ENCODE data around the gene ZBTB18. TPM values are rescaled to one million over a fixed set of nuclear protein-coding genes. Genes with fewer than 3 reads are reported as not detected.
A peak's percentile ranks its signal among the peaks of the same experiment; 100 is the strongest.
"Not testable (repeated sequence)": the region's sequence is repeated elsewhere in the genome, so short reads cannot be mapped to it uniquely, and the experiment has no call there.

The ZBTB18 gene
- total RNA-seq, 1 experiment from 2014 or later = 12.1 TPM

DNA sequence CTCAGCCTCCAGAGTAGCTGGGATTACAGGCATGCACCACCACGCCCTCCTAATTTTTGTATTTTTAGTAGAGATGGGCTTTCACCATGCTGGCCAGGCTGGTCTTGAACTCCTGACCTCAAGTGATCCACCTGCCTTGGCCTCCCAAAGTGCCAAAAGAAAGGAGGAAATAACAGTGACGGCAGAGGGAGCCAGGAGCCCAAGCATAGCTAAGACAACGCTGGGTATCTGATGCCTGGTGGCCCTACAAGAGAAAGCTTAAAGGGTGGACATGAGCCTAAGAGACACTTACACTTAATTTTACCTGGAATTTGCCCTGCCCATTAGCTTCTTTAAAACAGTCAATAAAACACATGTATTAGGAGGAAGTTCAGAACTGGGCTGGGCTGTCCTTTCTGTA lies 36.2 kb upstream of the ZBTB18 start:
- H2BK20ac ChIP-seq (ENCODE audit: low read depth, low read length, poor library complexity, severe bottlenecking); H3K4me2 ChIP-seq (ENCODE audit: insufficient read depth, insufficient read length, low read length); DNase-seq; H2BK12ac ChIP-seq (ENCODE audit: insufficient read length, low read depth, low read length); H3T11ph ChIP-seq (ENCODE audit: low read length); H3K27ac ChIP-seq (ENCODE audit: insufficient read length, low read depth, low read length); H3K14ac ChIP-seq (ENCODE audit: insufficient read depth, low read length); H3K9me3 ChIP-seq (ENCODE audit: control insufficient read depth, low read depth, low read length); H3K23me2 ChIP-seq (ENCODE audit: insufficient read length, low read depth, low read length, poor library complexity, severe bottlenecking); H3K27me3 Mint-ChIP-seq (ENCODE audit: low read depth); H3K27ac Mint-ChIP-seq; H3K18ac ChIP-seq (ENCODE audit: insufficient read length, low read depth, low read length); H4K91ac ChIP-seq (ENCODE audit: insufficient read length, low read depth, low read length); H4K20me1 ChIP-seq (ENCODE audit: control insufficient read depth, insufficient read depth, insufficient read length); H2BK15ac ChIP-seq (ENCODE audit: low read depth, low read length); H3K79me2 ChIP-seq (ENCODE audit: insufficient read depth, low read length); H3K56ac ChIP-seq (ENCODE audit: insufficient read length, low read depth, low read length); H2BK120ac ChIP-seq (ENCODE audit: low read depth, low read length, poor library complexity, severe bottlenecking); H3K23ac ChIP-seq (ENCODE audit: insufficient read length, low read depth, low read length); H3K9me3 Mint-ChIP-seq; H3K4me3 Mint-ChIP-seq; H2AFZ ChIP-seq (ENCODE audit: low read length); H3K9ac ChIP-seq (ENCODE audit: extremely low read depth, insufficient read length, low read length); H3K4ac ChIP-seq (ENCODE audit: low read depth, low read length); H2AK5ac ChIP-seq (ENCODE audit: insufficient read length, low read length); H3K79me1 ChIP-seq (ENCODE audit: insufficient read depth, low read depth, low read length, poor library complexity, severe bottlenecking); H2BK5ac ChIP-seq (ENCODE audit: insufficient read length, low read length); H3K27me3 ChIP-seq (ENCODE audit: insufficient read depth, low read length); H4K8ac ChIP-seq (replicated peaks; ENCODE audit: insufficient read length, low read depth, low read length); H3K4me1 ChIP-seq (ENCODE audit: insufficient read depth, low read length); H4K5ac ChIP-seq (ENCODE audit: insufficient read length, low read depth, low read length); H3K36me3 Mint-ChIP-seq (ENCODE audit: insufficient read depth in 1 of 3, low read depth in 3 of 3): not testable (repeated sequence)
- TF ChIP-seq CTCF (conservative IDR thresholded peaks at IDR 0.05) = peak; percentile 35; the same call in 1 of the 3 replicates
- no CpG with 5 or more reads among the region's 3 CpGs for WGBS (ENCODE audit: extremely low coverage, insufficient read length, low lambda C conversion rate)
- H3K4me1 Mint-ChIP-seq = peaks cover 19 to 20% of the 10 kb centered on the region in 2 experiments

All from H9 (cell line).